Activated T-helper 1 cell treated with Interleukin-2 at 50 U/mL for 16 hours (primary cell): Measurements from ENCODE around the gene MAGEL2.

Experiments
- DNase-seq: peaks from one replicate; pipeline ENCODE4 v3.0.0-alpha.2; 2020; ENCODE audit warnings: low read depth

The MAGEL2 gene

DNA sequence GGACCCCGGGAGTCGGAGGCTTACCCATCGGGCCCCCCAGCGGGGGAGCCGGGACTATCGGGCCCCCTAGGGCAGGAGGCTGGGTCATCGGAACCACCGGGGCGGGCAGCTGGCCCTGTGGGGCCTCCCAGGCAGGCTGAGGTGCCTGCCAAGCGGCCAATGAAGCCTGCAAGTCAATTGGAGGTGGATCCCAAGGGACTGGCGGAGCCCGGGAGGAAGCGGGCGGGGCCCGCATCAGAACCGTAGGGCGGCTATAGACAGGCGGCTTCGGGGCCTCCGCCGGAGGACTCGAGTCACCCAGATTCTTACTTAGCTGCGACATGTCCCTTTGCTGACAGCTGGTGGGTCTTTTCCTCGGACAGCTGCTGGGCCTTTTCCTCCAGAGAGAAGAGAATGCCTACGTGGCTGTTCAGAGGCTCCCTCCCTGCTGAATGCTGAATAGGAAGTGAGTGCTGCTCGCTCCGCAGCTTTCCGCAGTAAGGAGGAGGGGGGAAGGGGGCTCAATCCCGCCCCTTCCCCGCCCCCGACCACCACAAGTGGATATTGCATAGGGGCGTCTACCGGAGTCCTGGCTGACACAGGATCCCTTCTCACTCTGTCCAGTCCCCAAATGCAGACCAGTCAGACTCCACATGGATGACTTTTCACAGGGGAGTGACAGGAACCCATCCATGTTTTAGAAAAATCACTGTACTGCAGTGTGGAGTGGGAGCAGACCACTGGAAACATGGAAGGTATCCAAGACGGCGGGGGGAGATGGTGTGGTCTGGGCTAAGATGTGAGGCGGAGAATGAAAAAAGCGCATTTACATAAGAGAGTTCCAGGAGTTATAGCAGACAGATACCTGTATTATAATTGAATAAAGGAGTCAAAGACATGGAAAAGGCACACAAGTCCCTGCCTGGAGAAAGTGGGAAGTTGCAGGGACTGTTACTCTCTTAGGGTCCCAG, at the start of gene MAGEL2:
Gene MAGEL2, minus strand, starts transcription at position 447 of the 950 bp plus-strand sequence. Its CDS starts 125 bp downstream, at position 322.
- DNase-seq = no peak

DNA sequence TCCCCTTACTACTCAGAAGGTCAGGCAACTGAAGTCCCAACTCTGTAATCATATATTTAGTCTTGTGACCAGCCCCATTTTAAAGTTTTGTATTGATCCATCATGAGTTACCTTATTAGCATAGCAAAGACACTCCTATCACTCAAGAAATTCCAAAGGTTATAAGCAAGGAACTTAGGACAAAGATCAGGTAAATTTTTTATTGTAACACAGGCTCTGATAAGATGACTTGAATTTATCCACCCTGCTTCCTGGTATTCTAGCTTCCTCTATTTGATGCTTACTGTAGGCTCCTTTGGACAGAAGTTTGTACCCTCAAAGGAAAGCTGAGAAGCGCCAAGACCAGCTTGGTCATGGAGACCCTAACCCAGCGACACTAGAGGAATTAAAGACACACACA, 47.6 kb upstream of the MAGEL2 start:
- no peak for DNase-seq

DNA sequence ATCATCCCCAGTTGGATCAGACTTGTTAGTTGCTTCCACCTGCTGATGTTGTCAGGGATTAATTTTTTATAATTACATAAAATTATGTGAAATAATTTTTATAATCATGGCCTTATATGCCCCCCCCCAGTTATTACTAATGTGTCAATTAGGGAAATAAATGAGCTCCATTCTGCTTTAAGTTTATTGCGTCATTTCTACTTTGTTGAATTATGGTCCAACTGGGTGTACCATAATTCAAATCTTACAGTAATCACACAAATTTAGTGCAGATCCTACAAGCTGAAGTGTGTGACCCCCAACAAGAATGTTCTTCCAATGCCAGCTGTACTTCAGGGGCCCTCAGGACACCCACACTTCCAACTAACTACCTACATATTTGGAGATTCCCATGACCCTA, 46.9 kb upstream of the MAGEL2 start:
- DNase-seq = no peak

- no peak for DNase-seq
Observed at GRCh38 chr15:23690450-23690852, 42.8 kb upstream of the MAGEL2 start.

GRCh38 chr15:23690015-23690414, 42.3 kb upstream of the MAGEL2 start:
- DNase-seq = no peak

- no peak for DNase-seq
Observed at GRCh38 chr15:23687143-23687470, 39.4 kb upstream of the MAGEL2 start, which contains the start of gene NDN. TSS of gene NDN (minus strand) at chr15:23687305. CDS start at chr15:23687217, 88 bp downstream.

DNA sequence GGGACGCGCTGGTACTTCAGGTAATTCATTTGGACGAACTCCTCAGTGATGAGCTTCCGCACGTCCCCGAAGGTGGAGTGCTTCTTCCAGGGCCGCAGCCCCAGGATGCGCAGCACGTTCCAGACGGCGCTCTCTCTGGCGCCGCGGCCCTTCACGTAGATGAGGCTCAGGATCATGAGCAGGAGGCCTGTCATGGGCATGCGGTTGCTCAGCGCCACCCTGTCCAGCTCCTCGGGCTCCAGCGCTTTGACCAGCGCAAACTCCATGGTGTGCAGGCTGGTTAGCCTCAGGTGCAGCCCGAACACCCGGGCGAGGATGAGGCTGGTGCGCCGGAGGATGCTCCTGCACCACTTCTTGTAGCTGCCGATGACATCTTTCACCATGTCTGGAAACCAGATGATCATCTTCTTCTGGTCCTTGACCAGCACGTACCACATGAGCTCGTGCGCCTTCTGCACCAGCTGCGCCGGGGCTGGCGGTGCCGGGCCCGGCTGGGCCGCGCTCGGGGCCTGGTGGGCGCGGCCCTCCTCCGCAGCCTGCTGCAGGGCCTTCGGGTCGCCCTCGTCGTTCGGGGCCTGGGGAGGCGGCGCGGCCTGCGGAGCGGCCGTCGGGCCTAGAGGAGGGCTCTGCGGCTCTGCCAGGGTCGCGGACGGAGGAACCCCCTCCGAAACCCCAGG, 38.9 kb upstream of the MAGEL2 start:
- DNase-seq = no peak

GRCh38 chr15:23671481-23671880, 23.8 kb upstream of the MAGEL2 start:
- DNase-seq = no peak

GRCh38 chr15:23670970-23671369, 23.3 kb upstream of the MAGEL2 start:
- DNase-seq = no peak

DNA sequence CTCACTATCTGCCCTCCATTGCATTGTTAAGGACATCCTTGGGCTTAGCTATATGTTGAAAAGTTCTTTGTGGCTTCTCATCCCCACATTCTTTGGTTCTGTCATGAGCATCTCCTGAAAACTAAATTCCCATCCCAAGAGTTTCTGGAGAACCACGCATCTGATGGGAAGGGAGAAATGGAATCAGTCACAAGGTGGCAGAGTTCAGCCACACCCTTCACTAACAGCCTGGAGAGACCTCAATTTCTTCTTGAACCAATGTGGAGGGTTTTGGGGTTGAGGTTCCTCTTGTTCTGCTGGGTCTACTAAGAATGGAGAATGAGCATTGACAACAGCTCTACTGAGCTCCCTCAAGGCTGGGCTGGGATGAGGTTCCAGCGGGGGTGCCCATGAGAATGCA, 15.6 kb upstream of the MAGEL2 start:
- no peak for DNase-seq

DNA sequence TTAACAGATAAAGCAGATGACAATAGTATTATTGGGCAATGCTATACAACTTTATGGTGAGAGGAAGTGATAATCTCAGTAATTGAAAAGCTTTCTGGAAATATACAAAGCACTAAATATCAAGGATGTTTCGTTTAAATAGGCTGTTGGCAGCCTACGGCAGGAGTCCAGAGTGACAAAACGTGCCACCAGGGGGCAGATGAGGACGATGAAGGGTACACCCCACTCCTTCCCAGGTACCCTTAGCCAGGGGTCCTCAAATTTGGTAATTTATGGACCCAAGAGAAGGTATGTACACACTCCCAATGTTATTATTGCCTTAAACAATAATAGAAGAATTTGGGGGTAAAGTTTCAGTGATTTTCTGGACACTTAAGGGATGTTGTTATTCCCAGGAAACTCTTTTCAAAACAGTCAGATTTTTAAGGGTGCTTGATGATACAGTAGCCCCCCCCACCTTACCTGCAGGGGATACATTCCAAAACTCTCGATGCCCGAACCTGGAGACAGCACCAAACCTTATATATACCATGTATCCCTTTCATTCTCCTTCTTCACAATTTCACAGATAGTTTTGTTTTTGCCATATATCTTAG, 1.4 kb upstream of the MAGEL2 start:
- no peak for DNase-seq

- no peak for DNase-seq
Observed at GRCh38 chr15:23647001-23647295, 719 bp downstream of the MAGEL2 start.

DNA sequence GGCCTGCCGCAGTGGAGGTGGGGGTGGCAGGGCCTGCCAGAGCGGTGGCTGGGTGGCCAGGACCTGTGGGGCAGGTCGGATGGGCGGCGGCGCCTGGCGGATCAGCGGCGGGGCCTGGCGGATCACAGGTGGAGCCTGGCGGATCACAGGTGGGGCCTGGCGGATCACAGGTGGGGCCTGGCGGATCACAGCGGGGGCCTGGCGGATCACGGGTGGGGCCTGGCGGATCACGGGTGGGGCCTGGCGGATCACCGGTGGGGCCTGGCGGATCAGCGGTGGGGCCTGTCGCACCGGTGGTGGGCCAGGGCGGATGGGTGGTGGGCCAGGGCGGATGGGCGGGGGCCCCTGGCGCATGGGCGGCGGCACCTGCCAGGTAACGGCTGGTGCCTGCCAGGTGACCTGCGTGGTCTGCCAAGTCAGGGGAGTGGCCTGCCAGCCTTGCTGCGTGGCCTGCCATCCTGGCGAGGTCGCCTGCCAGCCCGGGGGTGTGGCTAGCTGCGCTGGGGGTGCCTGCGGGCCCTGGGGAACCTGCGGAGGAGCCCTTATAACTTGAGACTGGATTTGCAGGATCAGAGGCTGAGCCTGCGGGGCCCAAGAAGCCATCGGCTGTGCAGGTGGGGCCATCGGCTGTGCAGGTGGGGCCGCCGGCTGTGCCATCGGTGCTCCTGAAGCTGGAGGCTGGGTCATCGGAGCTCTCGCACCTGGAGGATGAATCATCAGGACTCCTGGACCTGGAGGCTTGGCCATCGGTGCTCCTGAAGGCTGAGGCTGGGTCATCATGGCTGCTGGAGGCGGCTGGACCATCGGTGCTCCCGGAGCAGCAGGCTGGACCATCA, 1.3 kb downstream of the MAGEL2 start:
- DNase-seq = no peak

- DNase-seq = no peak
Observed at GRCh38 chr15:23645371-23646164, 2.1 kb downstream of the MAGEL2 start.

DNA sequence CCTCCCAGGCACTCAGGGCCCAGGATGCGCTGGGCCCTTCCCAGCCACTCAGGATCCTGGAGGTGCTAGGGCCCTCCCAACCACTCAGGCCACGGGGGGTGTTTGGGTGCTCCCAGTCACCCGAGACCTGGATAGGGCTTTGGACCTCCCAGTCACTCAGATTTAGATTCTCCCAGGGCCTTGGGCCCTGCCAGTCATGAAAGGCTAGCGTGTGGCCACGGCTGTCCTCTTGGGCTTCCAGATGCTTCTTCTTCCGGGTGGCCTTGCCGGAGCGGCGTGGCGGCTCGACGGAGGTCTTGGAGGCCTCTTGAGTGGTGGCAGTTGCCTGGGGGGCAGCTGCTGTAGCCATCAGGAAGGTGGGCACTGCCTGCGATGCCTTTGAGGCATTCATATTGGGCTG, 2.8 kb downstream of the MAGEL2 start:
- DNase-seq = no peak

DNA sequence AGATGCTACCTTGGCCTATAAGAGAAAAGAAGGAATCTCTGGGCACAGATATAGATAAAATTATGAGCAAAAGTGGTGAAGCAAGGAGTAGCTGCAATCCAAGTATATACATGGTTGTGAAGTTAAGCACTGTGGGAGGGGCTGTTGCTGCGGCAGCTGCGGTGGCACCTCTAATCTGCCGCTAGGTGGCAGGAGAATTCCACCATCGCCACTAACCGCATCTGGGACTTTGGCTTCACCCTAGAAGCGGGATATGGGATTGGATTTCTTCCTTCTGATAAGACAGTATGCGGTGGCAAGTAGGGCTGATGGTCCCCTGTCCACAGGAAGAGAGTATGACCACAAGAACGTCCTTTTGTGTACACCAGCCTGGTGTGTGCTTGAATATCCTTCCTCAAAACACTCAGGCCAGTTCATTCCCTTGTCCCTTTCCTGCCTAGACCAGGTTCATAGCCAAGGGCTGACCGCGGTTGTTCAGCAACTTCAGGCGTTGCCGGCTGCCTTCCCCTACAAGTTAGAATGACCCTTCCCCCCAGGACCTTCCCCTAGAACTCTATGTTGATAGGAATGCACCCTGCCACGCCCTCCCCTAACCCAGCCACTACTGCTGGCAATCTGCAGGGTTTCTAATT, 5.1 kb downstream of the MAGEL2 start:
- DNase-seq = no peak

- DNase-seq = no peak
Observed at GRCh38 chr15:23634181-23634580, 13.5 kb downstream of the MAGEL2 start.

- DNase-seq = no peak
Observed at GRCh38 chr15:23629234-23629805, 18.3 kb downstream of the MAGEL2 start.

GRCh38 chr15:23628612-23629233, 18.9 kb downstream of the MAGEL2 start:
- DNase-seq = no peak

DNA sequence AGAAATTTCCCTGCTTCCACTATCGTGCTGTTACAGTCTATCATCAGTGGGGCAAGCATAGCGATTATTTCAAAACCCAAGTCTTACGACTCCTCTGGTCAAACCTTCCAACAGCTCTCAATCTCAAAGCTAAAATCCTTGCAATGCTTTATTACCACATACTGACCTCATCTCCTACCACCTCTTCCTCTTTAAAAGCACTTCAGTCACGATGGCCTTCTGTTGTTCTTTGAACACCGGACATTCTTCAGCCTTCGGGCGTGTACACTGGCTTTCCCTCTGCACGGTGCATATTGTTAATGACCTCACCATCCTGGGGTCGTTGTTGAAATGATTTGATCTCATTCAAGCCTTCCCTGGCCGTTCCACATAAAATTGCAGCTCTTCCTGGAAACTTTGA, 31.1 kb downstream of the MAGEL2 start:
- DNase-seq = no peak
